Stomach (tissue), 4 donors: ENCODE results near the gene PIEZO2.

ENCODE experiments used
- CTCF ChIP-seq, 7 experiments: fragments of 450-650 bp in 4 of 7; fragments of 200-600 bp in 3 of 7; sonication (generic) in 3 of 7; IDR thresholded peaks; one replicate each; pipeline ENCODE4 v1.5.1; 2016 to 2019; ENCODE audit warnings: antibody characterized with exemption in 7 of 7, control low read depth in 2 of 7, mild to moderate bottlenecking in 1 of 7
- POLR2A ChIP-seq, 4 donors: fragments of 450-650 bp; IDR thresholded peaks; one replicate each; pipeline ENCODE4 v1.6.1; 2016; ENCODE audit warnings: antibody characterized with exemption in 4 of 4, control low read depth in 2 of 4, mild to moderate bottlenecking in 1 of 4, moderate library complexity in 1 of 4
- POLR2AphosphoS5 ChIP-seq, 3 donors: sonication (generic); formaldehyde crosslinking; IDR thresholded peaks; one replicate each; pipeline ENCODE4 v1.6.1; 2016; ENCODE audit warnings: antibody characterized with exemption in 3 of 3

- TF ChIP-seq POLR2A (IDR thresholded peaks at IDR 0.05) = no peak
- no peak for TF ChIP-seq CTCF (IDR thresholded peaks at IDR 0.05)
- TF ChIP-seq POLR2AphosphoS5 (IDR thresholded peaks at IDR 0.05) = no peak
These were observed 10.9 kb upstream of the PIEZO2 start for GRCh38 chr18:11160313-11160712.
